Activated T-cell treated with anti-CD3 and anti-CD28 coated beads, Interleukin-2, amount 50 U/mL, for 48 hours (primary cell): ENCODE results near the gene CCDC86.

Source experiments
- DNase-seq, 2 experiments: peaks; one replicate each; pipeline ENCODE4 v3.0.0-alpha.2; 2020

Gene CCDC86

GRCh38 chr11:60870733-60871377 is 28.9 kb downstream of the CCDC86 start:
- no peak for DNase-seq

- DNase-seq: peak in 1 of 2 experiments; percentile 22
These were observed 29.6 kb downstream of the CCDC86 start for GRCh38 chr11:60871378-60872061.

- peak in 1 of 2 experiments; percentile 17 for DNase-seq
These were observed 30.4 kb downstream of the CCDC86 start for GRCh38 chr11:60872124-60872960.

- peak in 1 of 2 experiments; percentile 22 for DNase-seq
These were observed 31.1 kb downstream of the CCDC86 start for GRCh38 chr11:60872961-60873524.

GRCh38 chr11:60873533-60873932 is 31.6 kb downstream of the CCDC86 start:
- peak in 1 of 2 experiments; percentile 13 for DNase-seq

- DNase-seq: peak in 1 of 2 experiments; percentile 11
These were observed 32.8 kb downstream of the CCDC86 start for GRCh38 chr11:60874421-60875365.

- DNase-seq: peak in 1 of 2 experiments; percentile 7
These were observed 33.7 kb downstream of the CCDC86 start for GRCh38 chr11:60875366-60876167.

GRCh38 chr11:60876168-60876485 is 34.2 kb downstream of the CCDC86 start:
- peak in 1 of 2 experiments; percentile 13 for DNase-seq

- DNase-seq: no peak
These were observed 36.6 kb downstream of the CCDC86 start for GRCh38 chr11:60878245-60879101.

- DNase-seq: no peak
These were observed 37.2 kb downstream of the CCDC86 start for GRCh38 chr11:60879104-60879503.

GRCh38 chr11:60879971-60880588 is 38.2 kb downstream of the CCDC86 start:
- DNase-seq: peak; percentile 2 to 4

GRCh38 chr11:60880643-60881282 is 38.9 kb downstream of the CCDC86 start:
- DNase-seq: no peak

GRCh38 chr11:60887556-60887955 is 45.6 kb downstream of the CCDC86 start:
- peak; percentile 31 to 55 for DNase-seq

GRCh38 chr11:60889869-60890311 is 48.0 kb downstream of the CCDC86 start:
- peak in 1 of 2 experiments; percentile 18 for DNase-seq

GRCh38 chr11:60890696-60891095 is 48.8 kb downstream of the CCDC86 start:
- DNase-seq: peak; percentile 3 to 11

GRCh38 chr11:60891103-60891741 is 49.3 kb downstream of the CCDC86 start:
- peak; percentile 7 to 14 for DNase-seq

- no peak for DNase-seq
These were observed 53.8 kb downstream of the CCDC86 start for GRCh38 chr11:60895687-60896086.

- DNase-seq: no peak
These were observed 55.6 kb downstream of the CCDC86 start for GRCh38 chr11:60897496-60897895.
